ENCODE data around the gene DENND2A.

DNA sequence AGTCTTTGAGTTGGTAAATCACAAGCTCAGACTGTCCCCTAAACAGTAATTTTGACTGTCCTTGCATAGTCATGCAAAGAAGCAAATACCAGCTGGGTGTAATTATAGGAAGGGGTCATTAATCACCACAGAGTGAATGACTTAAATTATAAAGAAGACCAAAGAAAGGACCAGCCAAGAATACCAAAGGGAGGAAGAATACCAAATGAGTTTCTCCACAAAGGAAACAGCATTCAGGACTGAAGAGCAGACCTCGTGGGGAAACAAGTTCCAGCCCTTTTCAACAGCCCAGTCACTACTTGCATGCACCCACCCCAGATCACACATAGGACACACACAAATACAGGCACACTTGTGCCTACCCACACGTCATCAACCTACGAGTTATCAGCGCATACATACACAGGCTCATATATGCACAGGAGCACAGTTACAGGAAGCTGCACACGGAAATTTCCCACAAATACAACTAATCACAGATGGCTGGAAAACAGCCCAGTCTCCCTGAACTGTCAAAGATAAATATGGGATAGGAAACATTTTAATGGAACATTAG is 77.6 kb downstream of the DENND2A start:
- TF ChIP-seq, protein P1, sequence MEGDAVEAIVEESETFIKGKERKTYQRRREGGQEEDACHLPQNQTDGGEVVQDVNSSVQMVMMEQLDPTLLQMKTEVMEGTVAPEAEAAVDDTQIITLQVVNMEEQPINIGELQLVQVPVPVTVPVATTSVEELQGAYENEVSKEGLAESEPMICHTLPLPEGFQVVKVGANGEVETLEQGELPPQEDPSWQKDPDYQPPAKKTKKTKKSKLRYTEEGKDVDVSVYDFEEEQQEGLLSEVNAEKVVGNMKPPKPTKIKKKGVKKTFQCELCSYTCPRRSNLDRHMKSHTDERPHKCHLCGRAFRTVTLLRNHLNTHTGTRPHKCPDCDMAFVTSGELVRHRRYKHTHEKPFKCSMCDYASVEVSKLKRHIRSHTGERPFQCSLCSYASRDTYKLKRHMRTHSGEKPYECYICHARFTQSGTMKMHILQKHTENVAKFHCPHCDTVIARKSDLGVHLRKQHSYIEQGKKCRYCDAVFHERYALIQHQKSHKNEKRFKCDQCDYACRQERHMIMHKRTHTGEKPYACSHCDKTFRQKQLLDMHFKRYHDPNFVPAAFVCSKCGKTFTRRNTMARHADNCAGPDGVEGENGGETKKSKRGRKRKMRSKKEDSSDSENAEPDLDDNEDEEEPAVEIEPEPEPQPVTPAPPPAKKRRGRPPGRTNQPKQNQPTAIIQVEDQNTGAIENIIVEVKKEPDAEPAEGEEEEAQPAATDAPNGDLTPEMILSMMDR (IDR thresholded peaks at IDR 0.05 in 4 of 5, conservative IDR thresholded peaks at IDR 0.05 in 1 of 5): no peak
- TF ChIP-seq POLR2A (IDR thresholded peaks at IDR 0.05): no peak
